ENCODE measurements around the gene TBX4. TPM values are rescaled to one million over a fixed set of nuclear protein-coding genes. Genes with fewer than 3 reads are reported as not detected.

The TBX4 gene
- total and polyA plus RNA-seq, 12 donors, result 0.03 TPM; not detected in 11

GRCh38 chr17:61468263-61468907 is 16.2 kb downstream of the TBX4 start:
- 76 to 79% methylated on average over 8 of the region's 8 CpGs for WGBS, 2 donors
- Histone ChIP-seq H3K27ac (no peak overlapping the region), H3K4me1 (peaks cover 0 to 4% (median 0%) of the 10 kb centered on the region in 9 donors), H3K27me3 (peaks cover 0 to 26% (median 12%) of the 10 kb centered on the region in 7 donors), H3K9me3 (no peaks in the 10 kb centered on the region), H3K4me3 (no peak overlapping the region), H3K36me3 (no peaks in the 10 kb centered on the region)
- intact Hi-C loops (cut with DNase I), result no loop called here
- DNase-seq (no peak), ATAC-seq (peak in 1 of 8 donors; percentile 32)
- TF ChIP-seq CTCF (IDR thresholded peaks at IDR 0.05), result no peak

GRCh38 chr17:61469474-61469873 is 17.3 kb downstream of the TBX4 start:
- no peak overlapping the region for H3K4me3 ChIP-seq
- 88 to 89% methylated on average over 6 of the region's 6 CpGs for WGBS, 2 donors
- no peak overlapping the region for H3K27ac ChIP-seq
- H3K9me3 ChIP-seq, result no peaks in the 10 kb centered on the region
- peaks cover 0 to 4% (median 0%) of the 10 kb centered on the region in 9 donors for H3K4me1 ChIP-seq
- peaks cover 0 to 19% (median 3%) of the 10 kb centered on the region in 7 donors for H3K27me3 ChIP-seq
- H3K36me3 ChIP-seq, result no peaks in the 10 kb centered on the region
- ATAC-seq, result no peak
- intact Hi-C loops (cut with DNase I), result no loop called here
- no peak for TF ChIP-seq CTCF (IDR thresholded peaks at IDR 0.05)
- no peak for DNase-seq

GRCh38 chr17:61469949-61470348 is 17.7 kb downstream of the TBX4 start:
- H3K27me3 ChIP-seq, result peaks cover 0 to 19% (median 2%) of the 10 kb centered on the region in 7 donors
- H3K36me3 ChIP-seq, result no peaks in the 10 kb centered on the region
- peaks cover 0 to 4% (median 0%) of the 10 kb centered on the region in 9 donors for H3K4me1 ChIP-seq
- DNase-seq, result no peak
- TF ChIP-seq CTCF (IDR thresholded peaks at IDR 0.05), result no peak
- ATAC-seq, result no peak
- intact Hi-C loops (cut with DNase I), result no loop called here
- no peak overlapping the region for H3K4me3 ChIP-seq
- WGBS, 2 donors, result 74 to 77% methylated on average over 5 of the region's 5 CpGs
- H3K9me3 ChIP-seq, result no peaks in the 10 kb centered on the region
- no peak overlapping the region for H3K27ac ChIP-seq

GRCh38 chr17:61470530-61471136 is 18.4 kb downstream of the TBX4 start:
- Histone ChIP-seq H3K4me3 (no peak overlapping the region), H3K27ac (no peak overlapping the region), H3K4me1 (peaks cover 0 to 4% (median 0%) of the 10 kb centered on the region in 9 donors), H3K36me3 (no peaks in the 10 kb centered on the region), H3K9me3 (no peaks in the 10 kb centered on the region), H3K27me3 (peaks cover 0 to 22% (median 8%) of the 10 kb centered on the region in 7 donors)
- no peak for TF ChIP-seq CTCF (IDR thresholded peaks at IDR 0.05)
- 88 to 89% methylated on average over 11 of the region's 11 CpGs for WGBS, 2 donors
- ATAC-seq, result no peak
- DNase-seq, result no peak
- intact Hi-C loops (cut with DNase I), result no loop called here

All from heart right ventricle (tissue), 16 donors.